ENCODE measurements around the gene FHIT.
A peak's percentile ranks its signal among the peaks of the same experiment; 100 is the strongest.

The FHIT gene

GRCh38 chr3:60603860-60604259, 647.4 kb downstream of the FHIT start:
- no peak for DNase-seq

- DNase-seq = no peak
These were observed 650.4 kb downstream of the FHIT start for GRCh38 chr3:60600848-60601247.

DNA sequence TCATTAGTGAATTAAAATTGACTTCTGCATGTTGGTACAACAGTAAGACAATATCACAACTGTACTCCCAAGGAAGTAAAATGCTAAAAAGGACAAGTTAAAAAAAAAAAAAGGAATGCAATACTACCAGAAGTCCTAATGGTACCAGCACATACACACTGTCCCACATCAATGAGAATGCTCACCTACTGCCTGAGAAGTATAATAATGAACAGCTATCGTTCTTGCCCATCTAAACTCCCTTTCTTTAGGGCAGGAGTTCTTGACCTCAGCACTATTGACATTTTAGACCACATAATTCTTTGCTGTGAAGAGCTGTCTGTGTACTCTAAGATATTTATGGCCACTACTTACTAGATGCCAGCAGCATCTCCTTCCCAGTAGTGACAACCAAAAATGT, 651.7 kb downstream of the FHIT start:
- DNase-seq = no peak

- DNase-seq = no peak
These were observed 652.6 kb downstream of the FHIT start for GRCh38 chr3:60598671-60599070.

GRCh38 chr3:60594025-60594424, 657.2 kb downstream of the FHIT start:
- no peak for DNase-seq

- no peak for DNase-seq
These were observed 660.0 kb downstream of the FHIT start for GRCh38 chr3:60591267-60591666.

DNA sequence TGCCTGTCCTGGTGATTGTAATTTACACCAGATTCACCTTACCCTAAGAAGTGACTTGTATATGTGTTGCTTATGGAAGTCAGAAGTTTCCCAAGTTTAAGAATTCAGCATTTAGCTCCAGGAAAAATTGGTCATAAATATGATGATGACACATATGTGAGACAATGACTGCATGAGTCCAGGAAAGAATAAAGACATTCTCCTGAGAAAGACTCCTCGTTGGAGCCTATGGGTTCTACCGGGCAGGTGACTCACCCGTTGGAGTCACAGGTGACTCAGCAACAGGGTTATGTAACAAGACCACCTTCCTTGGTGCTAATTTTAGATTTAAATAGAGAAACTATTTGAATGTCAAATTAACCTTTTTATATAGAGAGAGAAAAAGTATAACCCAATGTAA, 662.4 kb downstream of the FHIT start:
- DNase-seq = no peak

DNA sequence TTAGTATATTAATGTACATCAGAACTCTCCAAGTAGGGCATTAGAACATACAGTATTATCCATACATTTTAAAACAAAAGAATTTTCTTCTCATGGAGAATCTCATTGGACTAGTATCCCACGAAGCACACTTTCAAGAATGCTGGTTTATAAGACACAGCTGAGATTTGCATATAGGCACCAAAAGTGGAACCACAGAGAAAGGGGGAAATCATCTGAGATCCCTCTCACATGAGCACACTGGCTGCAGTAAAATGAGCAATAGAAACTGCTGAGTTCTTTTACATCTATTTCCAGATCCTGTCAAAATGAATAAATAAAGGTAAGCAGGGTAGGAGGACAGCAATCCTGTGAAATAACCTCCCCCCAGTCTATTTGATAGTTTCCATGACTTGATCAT, 665.3 kb downstream of the FHIT start:
- no peak for DNase-seq

GRCh38 chr3:60584250-60584649, 667.0 kb downstream of the FHIT start:
- DNase-seq = no peak

- no peak for DNase-seq
These were observed 669.0 kb downstream of the FHIT start for GRCh38 chr3:60582288-60582687.

- DNase-seq = no peak
These were observed 670.4 kb downstream of the FHIT start for GRCh38 chr3:60580809-60581208.

GRCh38 chr3:60579734-60580133, 671.5 kb downstream of the FHIT start:
- DNase-seq = no peak

- no peak for DNase-seq
These were observed 672.3 kb downstream of the FHIT start for GRCh38 chr3:60578936-60579335.

DNA sequence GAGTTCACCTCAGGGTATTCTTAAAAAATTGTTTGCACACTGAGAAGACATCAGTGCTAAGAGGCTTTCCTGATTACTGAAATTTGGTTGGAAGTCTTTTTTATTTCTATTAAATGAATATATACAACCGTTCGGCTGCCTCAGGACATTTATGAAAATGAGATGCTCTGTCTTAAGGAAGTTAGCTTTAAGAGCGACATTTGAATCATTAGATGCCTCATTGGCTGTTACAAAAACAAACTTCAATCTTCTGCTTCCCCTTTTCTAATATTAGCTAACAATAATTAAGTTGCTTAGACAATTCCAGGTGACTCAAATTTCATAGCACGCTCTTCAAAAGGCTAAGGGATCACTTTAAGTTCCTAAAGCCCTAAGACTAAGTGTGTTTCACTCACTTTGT, 673.7 kb downstream of the FHIT start:
- no peak for DNase-seq

DNA sequence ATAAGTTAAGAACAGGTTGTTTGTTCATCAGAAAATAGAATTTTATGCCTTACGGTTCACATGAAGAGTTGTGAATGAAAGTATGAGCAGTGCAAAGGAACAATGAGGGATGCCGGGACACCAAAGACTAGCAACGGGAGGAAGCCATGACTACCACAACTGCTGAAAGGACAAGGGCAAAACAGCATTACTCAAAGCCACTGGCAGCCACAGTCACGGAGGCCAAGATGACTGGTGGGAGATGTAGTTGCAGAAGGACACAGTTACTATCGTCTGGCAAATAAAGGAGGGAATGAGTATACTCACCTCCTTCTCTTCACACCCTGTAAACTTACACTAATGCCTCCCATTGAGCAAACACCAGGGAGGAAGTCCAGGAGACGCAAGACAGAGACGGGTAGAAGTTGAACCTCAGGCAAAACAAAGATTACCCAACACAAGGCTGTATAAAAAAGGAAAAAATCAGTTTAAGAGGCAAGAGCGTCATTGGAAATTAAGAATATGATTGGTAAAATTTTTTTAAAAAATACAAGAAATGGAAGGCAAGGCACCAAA, 675.5 kb downstream of the FHIT start:
- DNase-seq = no peak

- DNase-seq = no peak
These were observed 677.0 kb downstream of the FHIT start for GRCh38 chr3:60574046-60574769.

- DNase-seq = no peak
These were observed 677.8 kb downstream of the FHIT start for GRCh38 chr3:60573494-60573893.

GRCh38 chr3:60571511-60571910, 679.7 kb downstream of the FHIT start:
- no peak for DNase-seq

GRCh38 chr3:60557122-60557521, 694.1 kb downstream of the FHIT start:
- no peak for DNase-seq

DNA sequence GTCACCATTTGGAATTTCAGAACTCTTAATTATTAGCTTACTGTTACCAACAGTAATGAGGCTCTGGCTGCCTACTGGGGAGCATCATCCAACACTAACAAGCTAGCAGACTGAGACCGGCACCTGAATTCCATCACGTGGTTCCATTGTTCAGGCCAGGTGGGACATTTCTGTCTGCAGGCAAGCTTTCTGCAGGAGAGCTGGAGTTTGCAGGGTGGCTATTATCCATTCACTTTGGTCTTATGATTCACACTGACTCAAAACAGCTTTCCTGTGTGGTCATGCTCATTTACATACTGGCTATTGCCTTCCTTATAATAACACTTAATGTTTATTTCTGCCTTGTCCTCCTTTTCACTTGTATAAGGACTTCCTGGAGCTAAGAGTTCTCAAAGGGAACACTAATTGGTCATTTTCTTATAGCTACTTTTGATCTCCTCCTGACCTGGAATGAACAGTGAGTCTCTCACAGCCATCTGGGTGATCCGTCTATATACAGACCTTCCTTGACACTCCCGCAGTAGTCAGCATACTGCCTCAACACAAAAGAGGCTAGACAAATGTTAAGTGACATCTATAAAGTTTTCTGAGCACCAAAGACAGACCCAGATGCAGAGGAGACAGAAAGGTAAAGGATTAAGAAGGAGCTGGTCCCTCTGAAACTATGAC, 695.4 kb downstream of the FHIT start:
- DNase-seq = peak; percentile 54

GRCh38 chr3:60553144-60553543, 698.1 kb downstream of the FHIT start:
- peak; percentile 57 for DNase-seq

GRCh38 chr3:60552581-60552980, 698.7 kb downstream of the FHIT start:
- peak; percentile 4 for DNase-seq

GRCh38 chr3:60551455-60552209, 699.6 kb downstream of the FHIT start:
- peak; percentile 41 for DNase-seq

GRCh38 chr3:60549863-60550262, 701.4 kb downstream of the FHIT start:
- DNase-seq = no peak

Data from activated CD4-positive, alpha-beta T cell treated with anti-CD3 and anti-CD28 coated beads, Interleukin-2, amount 50 U/mL, for 16 hours (primary cell).